OCI-LY3 (cell line): Measurements from ENCODE around the gene CRLF2.

Experiments used
- H2AFZ ChIP-seq: fragments of 200-600, 300-600 bp; shearing (Covaris generic); 2 replicates; pipeline ENCODE4 v1.6.0; 2014; ENCODE audit warnings: antibody characterized with exemption, low read depth, low read length
- H3K27ac ChIP-seq: fragments of 200-600, 300-600 bp; sonication (generic); 2 replicates; pipeline ENCODE4 v1.5.1; 2014; ENCODE audit warnings: mild to moderate bottlenecking, low read length, moderate library complexity, mixed read lengths
- H3K27me3 ChIP-seq: fragments of 200-600, 300-600 bp; sonication (generic); 2 replicates; pipeline ENCODE4 v1.6.1; 2014; ENCODE audit warnings: low read depth, low read length, mixed read lengths
- H3K36me3 ChIP-seq: fragments of 200-600, 300-600 bp; sonication (generic); replicated peaks from 2 replicates; pipeline ENCODE3; 2014; ENCODE audit warnings: low read depth, low read length, mixed read lengths
- H3K4me1 ChIP-seq: fragments of 300-600, 200-600 bp; sonication (generic); 2 replicates; pipeline ENCODE4 v1.6.1; 2014; ENCODE audit warnings: low read length, mixed read lengths
- H3K4me2 ChIP-seq: fragments of 200-600, 300-600 bp; sonication (generic); 2 replicates; pipeline ENCODE4 v1.6.1; 2014; ENCODE audit warnings: low read length, mixed read lengths
- H3K4me3 ChIP-seq: fragments of 300-600, 200-600 bp; sonication (generic); 2 replicates; pipeline ENCODE4 v1.5.1; 2014; ENCODE audit warnings: antibody characterized with exemption, mild to moderate bottlenecking, low read length, moderate library complexity
- H3K79me2 ChIP-seq: fragments of 300-600, 200-600 bp; shearing (Covaris generic); 2 replicates; pipeline ENCODE4 v1.6.1; 2014; ENCODE audit warnings: mild to moderate bottlenecking, low read length, mixed read lengths
- H3K9ac ChIP-seq: fragments of 300-600, 200-600 bp; shearing (Covaris generic); 2 replicates; pipeline ENCODE4 v1.6.0; 2014; ENCODE audit warnings: mild to moderate bottlenecking, low read length, moderate library complexity
- H3K9me3 ChIP-seq: fragments of 200-600, 300-600 bp; shearing (Covaris generic); 2 replicates; pipeline ENCODE4 v1.6.1; 2014; ENCODE audit warnings: low read length, mixed read lengths; ENCODE audit not compliant: insufficient read depth
- H4K20me1 ChIP-seq: fragments of 200-600, 300-600 bp; sonication (generic); 2 replicates; pipeline ENCODE4 v1.6.1; 2016; ENCODE audit warnings: low read length, mixed read lengths; ENCODE audit not compliant: insufficient read depth
- CTCF ChIP-seq: fragments of 200-600, 300-600 bp; sonication (generic); IDR thresholded peaks from 2 replicates; pipeline ENCODE4 v1.5.1; 2014; ENCODE audit warnings: antibody characterized with exemption, low read length, low read depth
- EZH2phosphoT487 ChIP-seq: fragments of 200-600 bp; shearing (Covaris generic); IDR thresholded peaks from 2 replicates; pipeline ENCODE4 v1.6.1; 2018; ENCODE audit warnings: antibody characterized with exemption, mixed run types, low read depth

The CRLF2 gene

GRCh38 chrX:1165535-1166196 lies 46.8 kb downstream of the CRLF2 start:
- H4K20me1 ChIP-seq: no peaks in the 10 kb centered on the region
- H3K79me2 ChIP-seq: no peaks in the 10 kb centered on the region
- peak overlapping the region; percentile 56 for H2AFZ ChIP-seq
- no peak overlapping the region for H3K9ac ChIP-seq
- peaks cover 29% of the 10 kb centered on the region for H3K4me1 ChIP-seq
- no peaks in the 10 kb centered on the region for H3K9me3 ChIP-seq
- H3K27ac ChIP-seq: peak overlapping the region; percentile 4; the same call in 1 of the 2 replicates
- peak overlapping the region; percentile 24 for H3K4me2 ChIP-seq
- TF ChIP-seq CTCF (no peak), EZH2phosphoT487 (no peak)
- H3K36me3 ChIP-seq: no peaks in the 10 kb centered on the region
- peak overlapping the region; percentile 19 for H3K4me3 ChIP-seq
- H3K27me3 ChIP-seq: no peaks in the 10 kb centered on the region

GRCh38 chrX:1164322-1165288 lies 47.8 kb downstream of the CRLF2 start:
- no peaks in the 10 kb centered on the region for H3K79me2 ChIP-seq
- H3K9ac ChIP-seq: peak overlapping the region; percentile 31; the same call in 1 of the 2 replicates
- no peaks in the 10 kb centered on the region for H3K27me3 ChIP-seq
- no peaks in the 10 kb centered on the region for H3K36me3 ChIP-seq
- no peaks in the 10 kb centered on the region for H4K20me1 ChIP-seq
- H3K4me2 ChIP-seq: peak overlapping the region; percentile 76
- TF ChIP-seq EZH2phosphoT487 (no peak), CTCF (no peak)
- H3K4me3 ChIP-seq: peak overlapping the region; percentile 66
- peaks cover 21% of the 10 kb centered on the region; the same call in 1 of the 2 replicates for H3K4me1 ChIP-seq
- H3K9me3 ChIP-seq: no peaks in the 10 kb centered on the region
- H2AFZ ChIP-seq: peak overlapping the region; percentile 94
- H3K27ac ChIP-seq: peak overlapping the region; percentile 18; the same call in 1 of the 2 replicates

- H3K4me3 ChIP-seq: no peak overlapping the region
- no peaks in the 10 kb centered on the region for H4K20me1 ChIP-seq
- no peaks in the 10 kb centered on the region for H3K27me3 ChIP-seq
- H3K4me1 ChIP-seq: peaks cover 12% of the 10 kb centered on the region; the same call in 1 of the 2 replicates
- TF ChIP-seq CTCF: no peak
- no peak for TF ChIP-seq EZH2phosphoT487
- H3K27ac ChIP-seq: no peak overlapping the region
- H3K79me2 ChIP-seq: no peaks in the 10 kb centered on the region
- H2AFZ ChIP-seq: no peak overlapping the region
- no peak overlapping the region for H3K9ac ChIP-seq
- H3K9me3 ChIP-seq: no peaks in the 10 kb centered on the region
- no peak overlapping the region for H3K4me2 ChIP-seq
- H3K36me3 ChIP-seq: no peaks in the 10 kb centered on the region
Measured at GRCh38 chrX:1163231-1163630, 49.2 kb downstream of the CRLF2 start.
